MCF 10A (cell line): Measurements from ENCODE around the gene MAML2. TPM values are rescaled to one million over a fixed set of nuclear protein-coding genes. Genes with fewer than 3 reads are reported as not detected.

Source experiments
- BruUV-seq: library from RNA; stranded (reverse); fragments of 400-500 nt; replicated peaks from 2 replicates; lab custom pipeline; 2021; lab: Mats Ljungman, UMichigan
- CTCF ChIA-PET: fragments of 300-600 bp; sonication (Branson Sonifier 250); formaldehyde crosslinking; extraction: SDS; loops from one replicate; lab custom pipeline; 2021; ENCODE audit warnings: antibody characterized with exemption, inconsistent platforms; lab: Yijun Ruan, JAX
- POLR2A ChIA-PET: fragments of 300-600, 350-650 bp; sonication (Branson Sonifier 250); formaldehyde crosslinking; extraction: SDS; loops from one replicate; lab custom pipeline; 2020; ENCODE audit warnings: antibody characterized with exemption, inconsistent platforms; lab: Yijun Ruan, JAX
- DNase-seq: peaks from one replicate; pipeline ENCODE4 v3.0.0-alpha.2; 2018; ENCODE audit not compliant: unreplicated experiment
- H3K27ac Mint-ChIP-seq: one replicate; pipeline ENCODE4 v1.8.0; 2022; ENCODE audit warnings: mild to moderate bottlenecking, low read depth, mixed read lengths; ENCODE audit not compliant: unreplicated experiment
- H3K27me3 Mint-ChIP-seq: one replicate; pipeline ENCODE4 v1.8.0; 2022; ENCODE audit warnings: mixed read lengths; ENCODE audit not compliant: insufficient read depth, unreplicated experiment
- H3K36me3 Mint-ChIP-seq: one replicate; pipeline ENCODE4 v1.8.0; 2022; ENCODE audit warnings: mild to moderate bottlenecking, moderate library complexity, mixed read lengths; ENCODE audit not compliant: insufficient read depth, unreplicated experiment
- H3K4me1 Mint-ChIP-seq: one replicate; pipeline ENCODE4 v1.8.0; 2022; ENCODE audit warnings: mixed read lengths; ENCODE audit not compliant: insufficient read depth, unreplicated experiment
- H3K4me3 Mint-ChIP-seq: one replicate; pipeline ENCODE4 v1.8.0; 2022; ENCODE audit warnings: mild to moderate bottlenecking, moderate library complexity, mixed read lengths; ENCODE audit not compliant: unreplicated experiment
- H3K9me3 Mint-ChIP-seq: one replicate; pipeline ENCODE4 v1.8.0; 2022; ENCODE audit warnings: mixed read lengths; ENCODE audit not compliant: unreplicated experiment
- intact Hi-C: fragments of 100-400 bp; cut with micrococcal nuclease; formaldehyde crosslinking; loops from 2 replicates; pipeline ENCODE4 v1.14.1; 2022
- total RNA-seq: library from RNA; stranded (reverse); gene quantifications from 2 replicates; pipeline ENCODE4 v1.2.3, GENCODE V29; 2022
- TF ChIP-seq, protein P1 (sequence below): fragments of 200-600 bp; IDR thresholded peaks from one replicate; pipeline ENCODE4 v1.8.0; 2022; ENCODE audit warnings: antibody characterized with exemption, mild to moderate bottlenecking; ENCODE audit not compliant: unreplicated experiment

MAML2 gene
- total RNA-seq, 1 experiment from 2014 or later, result 8.6 TPM

DNA sequence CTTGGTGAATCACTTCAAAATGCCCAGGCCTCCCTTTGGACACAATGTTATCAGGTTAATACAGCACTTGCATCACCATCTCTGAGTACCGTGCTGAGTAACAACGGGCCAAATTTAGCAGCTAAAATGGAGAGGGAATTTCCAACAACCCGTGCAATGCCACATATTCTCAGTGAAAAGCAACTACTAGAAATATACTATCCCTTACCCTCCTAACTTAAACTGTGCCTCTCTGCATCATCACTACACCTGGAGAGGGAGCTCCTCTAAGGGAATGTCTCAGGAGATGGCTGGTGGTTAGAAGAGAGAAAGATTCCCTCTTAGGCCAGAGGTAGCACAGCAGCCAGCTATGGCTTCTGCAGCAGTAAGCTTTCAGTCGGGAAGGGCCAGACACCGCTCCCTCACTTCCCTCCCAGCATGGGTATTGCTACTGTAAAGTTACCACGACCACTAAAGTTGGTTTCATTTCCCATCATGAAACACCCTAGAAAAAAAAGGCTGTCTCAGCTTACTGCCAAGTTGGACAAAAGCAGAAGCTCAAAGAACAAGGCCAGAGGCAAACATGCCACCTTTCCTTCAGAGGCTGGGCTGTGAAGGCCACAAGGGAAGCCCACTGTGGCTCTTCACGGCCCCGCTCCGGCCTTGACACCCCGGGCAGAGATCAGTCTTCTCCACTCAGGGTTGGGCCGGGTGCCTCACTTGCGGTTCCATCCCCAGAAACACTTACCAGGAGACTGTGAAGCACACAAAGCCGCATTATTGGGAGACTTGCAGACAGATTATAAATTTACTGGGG lies 3.9 kb downstream of the MAML2 start:
- peak overlapping the region; percentile 94 for H3K27ac Mint-ChIP-seq

DNA sequence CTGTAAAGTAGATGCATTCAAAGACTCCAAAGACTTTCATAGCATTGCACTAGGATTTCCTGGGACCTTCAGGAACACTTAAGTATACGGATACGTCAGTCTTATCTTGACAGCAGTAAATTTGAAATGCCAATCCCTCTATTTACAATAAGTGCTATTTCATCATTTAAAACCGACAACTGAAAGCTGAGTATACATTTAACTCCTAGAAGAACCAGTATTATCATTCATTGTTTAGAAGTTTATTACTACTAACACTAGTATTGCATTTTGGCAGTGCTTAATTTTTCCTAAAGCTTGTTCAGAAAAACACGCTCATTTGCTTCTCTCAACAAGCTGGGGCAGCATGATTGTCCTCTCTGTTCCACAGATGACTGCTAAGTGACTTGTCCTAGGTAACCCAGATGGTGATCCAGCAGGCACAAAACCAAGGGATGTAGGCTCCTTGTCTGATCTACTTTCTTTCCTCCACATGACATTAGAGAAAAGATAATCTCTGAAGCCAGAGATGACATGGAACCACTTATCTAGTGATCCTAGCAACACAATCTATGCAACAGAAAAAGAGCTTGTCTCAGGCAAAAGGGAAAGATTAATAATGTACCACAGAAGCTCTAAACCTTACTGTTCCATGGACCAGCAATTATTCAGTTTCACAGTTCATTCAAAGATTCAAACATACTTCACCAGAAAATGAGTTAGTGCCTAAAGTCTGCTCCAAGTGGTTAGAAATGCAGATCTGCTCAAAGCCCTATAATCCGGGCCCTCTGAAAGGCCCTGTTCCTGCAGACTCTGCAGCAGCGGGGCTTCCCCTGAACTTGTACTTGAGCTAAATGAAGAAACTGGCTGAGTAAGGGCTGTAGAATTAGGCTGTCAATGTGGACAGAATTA lies 5.2 kb downstream of the MAML2 start:
- ChIA-PET CTCF (interaction anchor here (0.8 to 11.2 kb wide), 10 partner anchors 10 to 502 kb away, joined by 3 to 202 read pairs (median 4); no protein-coding TSS in a partner anchor), POLR2A (interaction anchor here (0.8 to 8.4 kb wide), 16 partner anchors 11 to 305 kb away, joined by 3 to 217 read pairs (median 4); no protein-coding TSS in a partner anchor)
- H3K27me3 Mint-ChIP-seq, result no peaks in the 10 kb centered on the region
- peak overlapping the region; percentile 94 for H3K27ac Mint-ChIP-seq
- H3K9me3 Mint-ChIP-seq, result no peaks in the 10 kb centered on the region
- DNase-seq, result no peak
- H3K4me3 Mint-ChIP-seq, result peak overlapping the region; percentile 95
- BruUV-seq, result no TSS peak
- H3K36me3 Mint-ChIP-seq, result peaks cover 8% of the 10 kb centered on the region
- intact Hi-C loops, result no loop called here
- TF ChIP-seq, protein P1, sequence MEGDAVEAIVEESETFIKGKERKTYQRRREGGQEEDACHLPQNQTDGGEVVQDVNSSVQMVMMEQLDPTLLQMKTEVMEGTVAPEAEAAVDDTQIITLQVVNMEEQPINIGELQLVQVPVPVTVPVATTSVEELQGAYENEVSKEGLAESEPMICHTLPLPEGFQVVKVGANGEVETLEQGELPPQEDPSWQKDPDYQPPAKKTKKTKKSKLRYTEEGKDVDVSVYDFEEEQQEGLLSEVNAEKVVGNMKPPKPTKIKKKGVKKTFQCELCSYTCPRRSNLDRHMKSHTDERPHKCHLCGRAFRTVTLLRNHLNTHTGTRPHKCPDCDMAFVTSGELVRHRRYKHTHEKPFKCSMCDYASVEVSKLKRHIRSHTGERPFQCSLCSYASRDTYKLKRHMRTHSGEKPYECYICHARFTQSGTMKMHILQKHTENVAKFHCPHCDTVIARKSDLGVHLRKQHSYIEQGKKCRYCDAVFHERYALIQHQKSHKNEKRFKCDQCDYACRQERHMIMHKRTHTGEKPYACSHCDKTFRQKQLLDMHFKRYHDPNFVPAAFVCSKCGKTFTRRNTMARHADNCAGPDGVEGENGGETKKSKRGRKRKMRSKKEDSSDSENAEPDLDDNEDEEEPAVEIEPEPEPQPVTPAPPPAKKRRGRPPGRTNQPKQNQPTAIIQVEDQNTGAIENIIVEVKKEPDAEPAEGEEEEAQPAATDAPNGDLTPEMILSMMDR, result no peak
- H3K4me1 Mint-ChIP-seq, result peaks cover 51% of the 10 kb centered on the region

More for the DNA sequence above, 3.9 kb downstream of the MAML2 start:
- DNase-seq, result peak; percentile 86
- intact Hi-C loops, result no loop called here
- ChIA-PET CTCF (interaction anchor here (0.5 to 11.2 kb wide), 24 partner anchors 22 to 1613 kb away, joined by 3 to 202 read pairs (median 4); partner anchors contain the start of genes CCDC82 and JRKL), POLR2A (interaction anchor here (0.6 to 8.4 kb wide), 19 partner anchors 12 to 645 kb away, joined by 3 to 217 read pairs (median 5); partner anchors contain the start of genes CCDC82 and JRKL)
- TF ChIP-seq, protein P1, result no peak
- Mint-ChIP-seq H3K9me3 (no peaks in the 10 kb centered on the region), H3K4me3 (peak overlapping the region; percentile 95), H3K36me3 (peaks cover 12% of the 10 kb centered on the region), H3K27me3 (no peaks in the 10 kb centered on the region), H3K4me1 (peaks cover 51% of the 10 kb centered on the region)
- BruUV-seq, result no TSS peak

DNA sequence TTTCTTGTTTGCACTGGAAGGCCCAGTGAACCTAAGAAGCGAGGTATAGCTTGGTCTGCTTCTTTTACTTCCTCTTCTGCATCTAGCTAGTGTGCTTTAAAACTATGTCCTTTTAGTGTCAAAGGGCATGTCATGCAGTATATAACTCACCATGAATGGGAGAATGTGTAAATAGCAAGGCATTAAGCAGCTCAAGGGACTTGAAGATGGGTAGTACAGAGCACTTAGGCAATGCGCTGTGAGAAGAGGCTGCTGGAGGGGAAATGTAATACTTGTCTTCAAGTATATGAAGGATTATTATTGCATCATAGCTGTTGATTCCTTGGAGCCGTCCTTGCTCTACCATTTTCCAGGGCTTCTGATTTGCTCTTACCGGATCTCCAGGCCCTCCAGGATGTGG lies 7.6 kb downstream of the MAML2 start:
- Mint-ChIP-seq H3K4me1 (peaks cover 57% of the 10 kb centered on the region), H3K9me3 (no peaks in the 10 kb centered on the region), H3K27me3 (no peaks in the 10 kb centered on the region), H3K36me3 (peaks cover 6% of the 10 kb centered on the region), H3K4me3 (no peak overlapping the region), H3K27ac (no peak overlapping the region)
- no peak for DNase-seq
- POLR2A ChIA-PET, result interaction anchor here (0.7 to 4.9 kb wide), 4 partner anchors 10 to 60 kb away, joined by 3 to 20 read pairs (median 3); no protein-coding TSS in a partner anchor
- TF ChIP-seq, protein P1, result no peak
- intact Hi-C loops, result no loop called here
- BruUV-seq, result no TSS peak
- CTCF ChIA-PET, result interaction anchor here (0.6 to 11.2 kb wide), 3 partner anchors 27 to 280 kb away, joined by 3 to 202 read pairs (median 6); no protein-coding TSS in a partner anchor
